ACC112 (cell line): ENCODE data around the gene HLA-E.
"Not testable (repeated sequence)": the region's sequence is repeated elsewhere in the genome, so short reads cannot be mapped to it uniquely, and the experiment has no call there.

Experiments used
- H2AFZ ChIP-seq: fragments of 200-600 bp; sonication (generic); one replicate; pipeline ENCODE4 v1.6.0; 2017; ENCODE audit warnings: antibody characterized with exemption, low read length; ENCODE audit not compliant: unreplicated experiment
- H3K27ac ChIP-seq: fragments of 200-600 bp; sonication (generic); 2 replicates; pipeline ENCODE4 v1.5.1; 2014; ENCODE audit warnings: low read depth, mild to moderate bottlenecking, antibody characterized with exemption, low read length, moderate library complexity
- H3K27me3 ChIP-seq: fragments of 200-600 bp; sonication (generic); 2 replicates; pipeline ENCODE4 v1.6.1; 2014; ENCODE audit warnings: mild to moderate bottlenecking, antibody characterized with exemption, low read length, moderate library complexity, mixed read lengths; ENCODE audit not compliant: insufficient read depth
- H3K36me3 ChIP-seq: fragments of 200-600 bp; sonication (generic); 2 replicates; pipeline ENCODE4 v1.6.1; 2016; ENCODE audit warnings: mild to moderate bottlenecking, antibody characterized with exemption, low read length, moderate library complexity, mixed read lengths; ENCODE audit not compliant: insufficient read depth
- H3K4me1 ChIP-seq: fragments of 200-600 bp; sonication (generic); one replicate; pipeline ENCODE4 v1.6.1; 2016; ENCODE audit warnings: low read length, mixed read lengths; ENCODE audit not compliant: insufficient read depth, unreplicated experiment, control insufficient read depth
- H3K4me3 ChIP-seq: fragments of 200-600 bp; sonication (generic); 2 replicates; pipeline ENCODE4 v1.5.1; 2014; ENCODE audit warnings: mild to moderate bottlenecking, low read depth, low read length
- H3K79me2 ChIP-seq: fragments of 200-600 bp; sonication (generic); one replicate; pipeline ENCODE4 v1.6.0; 2016; ENCODE audit warnings: low read length; ENCODE audit not compliant: control insufficient read depth, unreplicated experiment, insufficient read depth

The HLA-E gene

DNA sequence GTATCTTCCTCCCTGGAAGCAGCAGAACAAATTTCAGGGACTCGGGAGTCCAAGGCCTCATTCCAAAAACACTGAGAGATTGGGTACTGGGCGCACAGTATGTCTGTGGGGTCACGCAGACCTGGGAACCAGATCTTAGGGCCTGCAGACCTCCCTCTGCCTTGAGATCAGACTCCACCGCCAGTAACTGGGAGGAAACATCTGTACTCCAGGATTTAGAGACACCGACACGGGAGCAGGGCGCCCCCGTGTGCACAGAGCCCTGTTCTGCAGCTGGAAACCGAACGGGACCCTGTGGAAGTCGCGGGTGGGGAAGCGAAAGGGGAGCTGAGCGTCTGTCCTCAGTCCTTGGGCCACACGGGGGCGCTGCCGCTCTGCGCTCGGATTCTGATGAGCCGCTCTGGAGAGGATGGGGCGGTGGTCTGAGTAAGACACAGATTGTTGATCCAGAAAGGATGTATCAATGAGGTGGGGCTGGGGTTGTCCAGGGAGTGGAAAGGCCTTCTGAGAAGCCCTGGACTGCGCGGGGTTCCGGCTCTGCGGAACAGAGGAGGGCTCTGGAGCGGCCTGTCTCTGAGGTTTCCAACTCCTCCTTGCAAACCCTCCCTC lies 35.7 kb upstream of the HLA-E start:
- H3K27me3 ChIP-seq = peaks cover 83% of the 10 kb centered on the region
- no peak overlapping the region for H2AFZ ChIP-seq
- H3K79me2 ChIP-seq = no peaks in the 10 kb centered on the region
- H3K4me3 ChIP-seq = no peak overlapping the region
- no peak overlapping the region for H3K27ac ChIP-seq
- no peaks in the 10 kb centered on the region for H3K36me3 ChIP-seq
- H3K4me1 ChIP-seq = no peaks in the 10 kb centered on the region

- no peak overlapping the region for H3K27ac ChIP-seq
- peaks cover 7% of the 10 kb centered on the region for H3K4me1 ChIP-seq
- H3K27me3 ChIP-seq = peaks cover 90% of the 10 kb centered on the region
- H3K36me3 ChIP-seq = no peaks in the 10 kb centered on the region
- no peak overlapping the region for H3K4me3 ChIP-seq
- H3K79me2 ChIP-seq = no peaks in the 10 kb centered on the region
- no peak overlapping the region for H2AFZ ChIP-seq
Observed at GRCh38 chr6:30459145-30459544, 30.2 kb upstream of the HLA-E start.

DNA sequence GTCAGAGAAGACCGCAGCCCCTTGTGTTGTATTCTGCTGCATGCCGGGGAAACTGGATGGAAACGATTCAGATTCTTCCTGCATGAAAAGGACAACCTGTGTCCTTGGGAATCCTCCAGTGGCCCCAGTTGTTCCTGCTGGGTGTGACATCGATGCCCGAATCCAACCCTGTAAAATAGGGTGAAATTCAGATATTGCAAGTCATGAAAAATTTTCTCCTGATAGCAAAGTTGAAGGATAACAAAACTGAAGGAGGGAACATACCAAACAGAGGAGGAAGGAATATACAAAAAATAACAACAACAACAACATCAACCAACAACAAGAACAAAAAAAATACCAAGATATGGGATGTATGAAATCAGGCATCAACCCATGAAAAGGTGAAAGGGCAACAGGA lies 28.3 kb upstream of the HLA-E start:
- Histone ChIP-seq H3K4me3 (no peak overlapping the region), H3K27ac (no peak overlapping the region), H3K36me3 (no peaks in the 10 kb centered on the region), H3K27me3 (peaks cover 95% of the 10 kb centered on the region), H3K79me2 (no peaks in the 10 kb centered on the region), H2AFZ (no peak overlapping the region), H3K4me1 (peaks cover 7% of the 10 kb centered on the region)

GRCh38 chr6:30462482-30462881 lies 26.8 kb upstream of the HLA-E start:
- H3K79me2 ChIP-seq = no peaks in the 10 kb centered on the region
- H3K27ac ChIP-seq = no peak overlapping the region
- no peak overlapping the region for H3K4me3 ChIP-seq
- H3K36me3 ChIP-seq = no peaks in the 10 kb centered on the region
- peaks cover 7% of the 10 kb centered on the region for H3K4me1 ChIP-seq
- peaks cover 100% of the 10 kb centered on the region for H3K27me3 ChIP-seq
- H2AFZ ChIP-seq = no peak overlapping the region

- peaks cover 7% of the 10 kb centered on the region for H3K4me1 ChIP-seq
- peaks cover 99% of the 10 kb centered on the region for H3K27me3 ChIP-seq
- no peak overlapping the region for H2AFZ ChIP-seq
- H3K79me2 ChIP-seq = no peaks in the 10 kb centered on the region
- no peaks in the 10 kb centered on the region for H3K36me3 ChIP-seq
- H3K27ac ChIP-seq = no peak overlapping the region
- peak overlapping the region; percentile 29; the same call in 1 of the 2 replicates for H3K4me3 ChIP-seq
Observed at GRCh38 chr6:30463242-30463641, 26.1 kb upstream of the HLA-E start.

- no peak overlapping the region for H2AFZ ChIP-seq
- peaks cover 97% of the 10 kb centered on the region for H3K27me3 ChIP-seq
- peaks cover 7% of the 10 kb centered on the region for H3K4me1 ChIP-seq
Observed at GRCh38 chr6:30463651-30464618, 25.4 kb upstream of the HLA-E start.

GRCh38 chr6:30465595-30466306 lies 23.6 kb upstream of the HLA-E start:
- Histone ChIP-seq H3K4me3 (peak overlapping the region; percentile 65), H3K27ac (no peak overlapping the region)

More at GRCh38 chr6:30463651-30464618, 25.4 kb upstream of the HLA-E start:
- Histone ChIP-seq H3K4me3 (peak overlapping the region; percentile 29; the same call in 1 of the 2 replicates), H3K79me2 (no peaks in the 10 kb centered on the region), H3K27ac (no peak overlapping the region), H3K36me3 (no peaks in the 10 kb centered on the region)

GRCh38 chr6:30470968-30471367 lies 18.3 kb upstream of the HLA-E start:
- Histone ChIP-seq H3K79me2 (no peaks in the 10 kb centered on the region), H3K27ac (no peak overlapping the region), H3K4me1 (no peaks in the 10 kb centered on the region), H2AFZ (no peak overlapping the region), H3K4me3 (no peak overlapping the region), H3K27me3 (peaks cover 69% of the 10 kb centered on the region), H3K36me3 (no peaks in the 10 kb centered on the region)

More at GRCh38 chr6:30465595-30466306, 23.6 kb upstream of the HLA-E start:
- H2AFZ ChIP-seq = no peak overlapping the region
- H3K4me1 ChIP-seq = peaks cover 7% of the 10 kb centered on the region
- no peaks in the 10 kb centered on the region for H3K79me2 ChIP-seq
- H3K36me3 ChIP-seq = no peaks in the 10 kb centered on the region
- H3K27me3 ChIP-seq = peaks cover 97% of the 10 kb centered on the region

- peaks cover 59% of the 10 kb centered on the region for H3K27me3 ChIP-seq
- H3K36me3 ChIP-seq, H3K4me3 ChIP-seq: not testable (repeated sequence)
Observed at GRCh38 chr6:30475116-30475515, 14.2 kb upstream of the HLA-E start.

DNA sequence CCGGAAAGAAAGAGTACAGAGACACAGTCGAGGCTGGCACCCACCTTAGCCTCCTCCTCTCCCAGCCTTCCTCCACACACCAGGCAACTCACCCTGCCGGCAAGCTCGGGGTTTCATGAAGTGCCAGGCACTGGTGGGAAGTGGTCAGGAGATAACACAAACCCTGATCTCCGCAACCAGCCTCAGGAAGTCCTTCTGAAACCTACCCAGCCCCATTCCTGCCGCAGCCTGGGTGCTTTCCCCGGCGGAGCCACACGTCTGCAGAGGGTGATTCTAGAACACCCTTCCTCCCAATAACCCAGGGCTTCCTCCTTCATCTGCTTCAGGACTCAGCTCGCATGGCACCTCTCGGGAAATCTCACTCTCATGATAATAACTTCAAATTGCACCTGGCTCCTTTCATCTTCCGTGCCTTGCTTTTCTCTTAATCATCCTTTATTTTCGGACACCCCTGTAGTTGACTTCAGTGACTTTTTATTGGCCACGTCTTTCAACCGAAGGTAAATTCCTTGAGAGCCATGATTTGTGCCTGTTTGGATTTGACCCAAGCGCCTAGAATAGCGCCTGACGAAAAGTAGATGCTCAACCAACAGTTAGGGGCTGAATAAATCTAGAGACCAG lies 8.7 kb upstream of the HLA-E start:
- Histone ChIP-seq H3K4me1 (peaks cover 9% of the 10 kb centered on the region), H2AFZ (no peak overlapping the region), H3K79me2 (no peaks in the 10 kb centered on the region), H3K4me3 (peak overlapping the region; percentile 59), H3K27me3 (peaks cover 57% of the 10 kb centered on the region), H3K27ac (no peak overlapping the region), H3K36me3 (no peaks in the 10 kb centered on the region)

More at GRCh38 chr6:30475116-30475515, 14.2 kb upstream of the HLA-E start:
- not testable (repeated sequence) for H3K79me2 ChIP-seq, H3K27ac ChIP-seq, H3K4me1 ChIP-seq, H2AFZ ChIP-seq
